GM12864 (cell line): ENCODE data around the gene LAMC1.

ENCODE experiments used
- DNase-seq: peaks from one replicate; pipeline ENCODE4 v3.0.0-alpha.2; 2011; ENCODE audit warnings: low read depth
- H3K4me3 ChIP-seq: 2 replicates; pipeline ENCODE4 v1.5.1; 2011; ENCODE audit warnings: mild to moderate bottlenecking, low read depth, low read length, control low read depth
- TF ChIP-seq, protein P1 (sequence below): IDR thresholded peaks from 2 replicates; pipeline ENCODE4 v1.5.1; 2011; ENCODE audit warnings: low read depth, mild to moderate bottlenecking, moderate library complexity, low read length, control low read depth, inconsistent platforms; ENCODE audit errors: missing control alignments

The LAMC1 gene

DNA sequence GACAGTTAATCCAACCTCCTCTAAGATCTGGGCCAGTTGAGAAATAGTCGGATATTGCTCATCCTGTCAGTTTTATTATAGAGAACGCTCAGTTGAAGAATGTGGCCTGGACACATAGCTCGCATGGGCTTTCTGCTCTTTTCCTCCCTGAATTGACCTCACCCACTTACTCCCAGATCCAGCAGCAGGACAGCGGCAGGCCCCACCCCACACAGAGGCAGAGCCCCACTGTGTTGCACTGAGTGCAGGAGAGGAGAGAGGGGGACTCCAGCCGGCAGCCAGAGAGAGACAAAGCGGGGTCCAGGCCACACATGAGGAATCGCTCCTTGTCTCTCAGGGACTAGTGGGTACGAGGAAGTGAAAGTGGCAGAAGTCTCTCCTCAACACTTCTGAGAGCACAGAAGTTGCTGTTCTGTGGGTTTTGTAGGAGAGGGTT is 78.6 kb downstream of the LAMC1 start:
- H3K4me3 ChIP-seq: no peak overlapping the region
- no peak for DNase-seq
- TF ChIP-seq, protein P1, sequence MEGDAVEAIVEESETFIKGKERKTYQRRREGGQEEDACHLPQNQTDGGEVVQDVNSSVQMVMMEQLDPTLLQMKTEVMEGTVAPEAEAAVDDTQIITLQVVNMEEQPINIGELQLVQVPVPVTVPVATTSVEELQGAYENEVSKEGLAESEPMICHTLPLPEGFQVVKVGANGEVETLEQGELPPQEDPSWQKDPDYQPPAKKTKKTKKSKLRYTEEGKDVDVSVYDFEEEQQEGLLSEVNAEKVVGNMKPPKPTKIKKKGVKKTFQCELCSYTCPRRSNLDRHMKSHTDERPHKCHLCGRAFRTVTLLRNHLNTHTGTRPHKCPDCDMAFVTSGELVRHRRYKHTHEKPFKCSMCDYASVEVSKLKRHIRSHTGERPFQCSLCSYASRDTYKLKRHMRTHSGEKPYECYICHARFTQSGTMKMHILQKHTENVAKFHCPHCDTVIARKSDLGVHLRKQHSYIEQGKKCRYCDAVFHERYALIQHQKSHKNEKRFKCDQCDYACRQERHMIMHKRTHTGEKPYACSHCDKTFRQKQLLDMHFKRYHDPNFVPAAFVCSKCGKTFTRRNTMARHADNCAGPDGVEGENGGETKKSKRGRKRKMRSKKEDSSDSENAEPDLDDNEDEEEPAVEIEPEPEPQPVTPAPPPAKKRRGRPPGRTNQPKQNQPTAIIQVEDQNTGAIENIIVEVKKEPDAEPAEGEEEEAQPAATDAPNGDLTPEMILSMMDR: no peak

DNA sequence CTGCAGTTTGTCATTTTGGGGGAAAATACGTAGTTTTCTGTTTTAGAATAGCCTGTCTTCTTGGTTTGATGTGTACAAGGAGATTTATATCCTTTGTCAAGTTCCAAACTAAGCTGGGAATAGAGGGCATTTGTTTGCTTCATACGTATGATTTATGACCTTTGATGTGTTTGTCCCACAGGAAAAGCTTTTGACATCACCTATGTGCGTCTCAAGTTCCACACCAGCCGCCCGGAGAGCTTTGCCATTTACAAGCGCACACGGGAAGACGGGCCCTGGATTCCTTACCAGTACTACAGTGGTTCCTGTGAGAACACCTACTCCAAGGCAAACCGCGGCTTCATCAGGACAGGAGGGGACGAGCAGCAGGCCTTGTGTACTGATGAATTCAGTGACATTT is 79.9 kb downstream of the LAMC1 start:
- no peak for DNase-seq
- TF ChIP-seq, protein P1: no peak

DNA sequence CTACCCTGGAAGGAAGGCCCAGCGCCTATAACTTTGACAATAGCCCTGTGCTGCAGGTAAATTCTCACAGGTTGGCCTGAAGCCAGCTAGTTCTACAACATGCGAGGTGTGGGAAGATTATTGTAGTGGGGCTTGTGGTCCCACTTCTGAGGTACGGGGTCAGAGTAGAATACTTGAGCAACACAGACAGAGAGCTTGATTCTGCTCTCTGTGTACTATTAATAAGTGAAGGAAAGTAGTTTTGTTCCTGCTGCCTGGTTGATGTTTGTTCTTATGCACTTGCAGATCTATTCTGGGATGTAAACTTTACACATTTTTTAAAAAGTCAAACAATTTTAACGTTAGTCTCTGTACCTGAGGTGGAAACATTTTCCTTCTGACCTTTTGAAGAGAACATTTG is 80.4 kb downstream of the LAMC1 start:
- DNase-seq: no peak
- TF ChIP-seq, protein P1: no peak

More for the DNA sequence above, 79.9 kb downstream of the LAMC1 start:
- H3K4me3 ChIP-seq: no peak overlapping the region

DNA sequence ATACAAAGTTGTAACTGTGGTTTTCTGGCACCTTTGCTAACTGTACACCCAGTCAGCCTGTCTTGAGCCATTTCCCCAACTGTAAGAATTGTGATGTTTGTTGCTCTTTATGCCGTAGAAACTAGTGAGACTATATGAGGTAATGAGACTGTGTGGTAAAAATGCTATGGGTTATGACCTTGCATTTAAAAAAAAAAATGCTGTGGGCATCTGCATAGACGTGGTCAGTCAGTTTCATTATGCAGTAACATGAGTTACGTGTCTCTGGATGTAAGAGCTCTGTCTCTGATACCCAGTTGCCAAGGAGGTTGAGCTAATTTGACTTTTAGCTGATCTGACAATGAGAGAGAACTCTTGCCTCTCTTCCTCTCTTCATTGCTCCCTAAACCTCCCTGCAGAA is 82.2 kb downstream of the LAMC1 start:
- no peak for DNase-seq
- no peak overlapping the region for H3K4me3 ChIP-seq
- TF ChIP-seq, protein P1: no peak

More for the DNA sequence above, 80.4 kb downstream of the LAMC1 start:
- H3K4me3 ChIP-seq: no peak overlapping the region

DNA sequence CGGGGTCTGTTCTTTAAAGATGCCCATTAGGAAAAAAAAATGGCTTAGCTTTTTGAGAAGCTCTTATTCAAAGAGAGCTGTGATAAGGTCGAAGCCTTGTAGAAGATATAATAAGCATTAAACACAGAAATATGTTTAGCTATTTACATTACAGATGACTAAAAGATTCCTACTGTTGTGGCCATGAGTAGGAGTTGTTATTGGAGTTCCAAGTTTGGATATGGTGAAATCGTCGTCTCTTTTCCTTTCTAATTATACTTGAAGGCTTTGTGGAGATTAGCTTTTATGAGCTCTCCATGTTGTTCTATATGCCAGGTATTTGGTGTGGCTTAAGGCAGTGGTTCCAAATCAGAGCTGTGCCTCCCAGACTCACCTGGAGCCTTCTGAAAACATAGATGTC is 82.9 kb downstream of the LAMC1 start:
- TF ChIP-seq, protein P1: no peak
- H3K4me3 ChIP-seq: no peak overlapping the region
- no peak for DNase-seq

DNA sequence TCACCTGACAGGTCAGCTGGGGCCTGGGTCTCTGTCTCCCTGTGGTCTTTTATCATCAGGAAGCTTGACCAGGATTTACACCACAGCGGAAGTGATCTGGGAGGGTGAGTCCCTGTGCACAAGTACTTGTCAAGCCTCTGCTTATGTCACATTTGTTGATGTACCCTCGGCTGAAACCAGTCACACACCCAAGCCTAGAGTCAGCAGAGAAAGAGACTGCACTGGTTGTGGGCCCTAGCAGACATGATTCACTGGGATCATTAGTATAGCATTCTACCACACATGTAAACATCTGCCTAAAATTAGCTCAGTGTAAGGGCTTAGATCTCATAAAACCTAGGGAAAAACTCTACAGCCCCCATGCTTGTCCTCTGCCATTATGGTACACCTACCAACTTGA is 83.5 kb downstream of the LAMC1 start:
- TF ChIP-seq, protein P1: no peak
- no peak overlapping the region for H3K4me3 ChIP-seq
- DNase-seq: no peak

DNA sequence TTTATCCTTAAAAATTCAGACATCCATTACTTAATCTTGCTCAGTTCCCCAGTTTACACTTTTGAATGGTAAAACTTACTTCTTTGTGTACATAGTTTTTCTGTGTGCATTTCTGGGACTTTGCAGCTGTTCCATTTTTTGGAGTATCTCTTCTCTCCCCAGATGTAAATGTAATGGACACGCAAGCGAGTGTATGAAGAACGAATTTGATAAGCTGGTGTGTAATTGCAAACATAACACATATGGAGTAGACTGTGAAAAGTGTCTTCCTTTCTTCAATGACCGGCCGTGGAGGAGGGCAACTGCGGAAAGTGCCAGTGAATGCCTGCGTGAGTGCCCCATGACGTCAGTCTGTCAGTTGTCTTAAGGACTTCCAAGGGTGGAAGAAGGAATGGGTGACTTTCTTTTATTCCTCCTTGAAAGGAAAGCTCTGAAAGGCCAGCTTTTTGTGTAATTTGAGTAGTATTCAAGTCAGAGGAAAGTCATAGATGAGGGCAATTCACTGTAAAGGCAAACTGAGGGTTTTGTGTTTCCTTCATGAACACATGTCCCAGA is 87.2 kb downstream of the LAMC1 start:
- H3K4me3 ChIP-seq: no peak overlapping the region
- TF ChIP-seq, protein P1: no peak
- DNase-seq: no peak
